ENCODE measurements around the gene SCG2.

GRCh38 chr2:223621901-223622300, 19.7 kb upstream of the SCG2 start:
- TF ChIP-seq CTCF (IDR thresholded peaks at IDR 0.05; ENCODE audit: poor library complexity, severe bottlenecking): no peak
- peak; percentile 71 for TF ChIP-seq POLR2AphosphoS5 (IDR thresholded peaks at IDR 0.05)
- TF ChIP-seq REST (IDR thresholded peaks at IDR 0.05; ENCODE audit: borderline replicate concordance): no peak
- TF ChIP-seq MXI1 (conservative IDR thresholded peaks at IDR 0.05; ENCODE audit: poor library complexity, severe bottlenecking): no peak
- TF ChIP-seq EP300 (conservative IDR thresholded peaks at IDR 0.05; ENCODE audit: poor library complexity, severe bottlenecking): no peak
- TF ChIP-seq EZH2 (IDR thresholded peaks at IDR 0.05; ENCODE audit: borderline replicate concordance, insufficient read depth, low read length, poor library complexity, severe bottlenecking): no peak
- no peak for TF ChIP-seq SMC3 (conservative IDR thresholded peaks at IDR 0.05; ENCODE audit: poor library complexity)
